Left lung (tissue), 10 donors: ENCODE measurements around the gene UNC5C. TPM values are rescaled to one million over a fixed set of nuclear protein-coding genes. Genes with fewer than 3 reads are reported as not detected.
A peak's percentile ranks its signal among the peaks of the same experiment; 100 is the strongest.

Source experiments
- ATAC-seq: fragments of 200-7000 bp; cut with Tn5 transposase; one replicate; pipeline ENCODE4 v1.9.1; 2020; ENCODE audit warnings: moderate library complexity
- DNase-seq, 4 donors: peaks; one replicate each; pipeline ENCODE4 v3.0.0-alpha.2; 2013 to 2020
- H3K27ac ChIP-seq, 2 donors: fragments of 200-600 bp; sonication (generic) in 1 of 2; one replicate each; pipeline versions ENCODE4 v1.5.0 to v1.8.0; 2020 to 2021
- H3K27me3 ChIP-seq, 2 donors: fragments of 200-600 bp; sonication (generic) in 1 of 2; one replicate each; pipeline versions ENCODE4 v1.5.0 to v1.8.0; 2020 to 2021
- H3K36me3 ChIP-seq, 2 donors: fragments of 200-600 bp; sonication (generic) in 1 of 2; one replicate each; pipeline versions ENCODE4 v1.5.0 to v1.8.0; 2020 to 2021
- H3K4me1 ChIP-seq, 2 donors: fragments of 200-600 bp; one replicate each; pipeline ENCODE4 v1.8.0; 2021
- H3K4me3 ChIP-seq, 2 donors: fragments of 200-600 bp; sonication (generic) in 1 of 2; one replicate each; pipeline versions ENCODE4 v1.5.0 to v1.8.0; 2020 to 2021; ENCODE audit warnings: mild to moderate bottlenecking in 1 of 2
- H3K9me3 ChIP-seq, 2 donors: fragments of 200-600 bp; sonication (generic) in 1 of 2; one replicate each; pipeline versions ENCODE4 v1.5.0 to v1.8.0; 2020 to 2021
- CTCF ChIP-seq, 2 donors: fragments of 200-600 bp; sonication (generic) in 1 of 2; IDR thresholded peaks; one replicate each; pipeline versions ENCODE4 v1.5.0 to v1.8.0; 2021; ENCODE audit warnings: antibody characterized with exemption in 2 of 2
- intact Hi-C, 2 donors: fragments of 100-400 bp; cut with DNase I; formaldehyde crosslinking; loops; one replicate each; pipeline versions ENCODE4 v1.11.2 to v1.14.2; 2022
- polyA plus RNA-seq, 6 donors: library from polyadenylated mRNA; unstranded; fragments of 120-200 nt; gene quantifications; one replicate each; pipeline ENCODE4 v1.2.1, GENCODE V29; 2013; ENCODE audit not compliant: insufficient read length in 6 of 6
- total RNA-seq, 2 donors: library from RNA; stranded (reverse); fragmentation: NEBNext Ultra II Directional; extraction: Animal tissue kit (Norgen Biotek cat#: 25700); gene quantifications; one replicate each; pipeline ENCODE4 v1.2.1, GENCODE V29; 2021
- donor health status: DM: no; HTN: yes; CAD: no.
- donor health status: DM: no; HTN: no; CAD: no.

UNC5C gene
- total and polyA plus RNA-seq, 8 donors, result 9.0 to 49.5 (median 40.5) TPM

DNA sequence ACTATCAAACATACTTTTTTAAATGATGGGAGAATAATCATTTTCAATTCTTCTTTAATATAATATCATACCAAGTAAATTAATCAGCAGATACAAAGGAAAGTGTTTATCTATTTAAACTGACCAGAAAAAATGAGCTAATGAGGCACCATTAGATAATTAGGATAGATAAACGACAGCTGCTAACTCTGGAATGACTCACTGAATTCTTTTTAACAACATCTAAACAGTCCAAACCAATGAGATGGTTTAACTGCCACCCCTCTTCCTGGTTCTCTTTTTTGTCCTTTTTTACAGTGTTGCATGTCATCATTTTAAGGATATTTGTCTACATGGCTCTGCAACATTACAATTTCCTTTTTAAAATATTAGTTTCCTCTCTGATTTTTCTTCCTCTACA lies 41.6 kb downstream of the UNC5C start:
- TF ChIP-seq CTCF (IDR thresholded peaks at IDR 0.05), result no peak
- intact Hi-C loops, result no loop called here
- ATAC-seq (no peak), DNase-seq (no peak)
- no peak overlapping the region for H3K27ac ChIP-seq
- no peaks in the 10 kb centered on the region for H3K27me3 ChIP-seq
- no peak overlapping the region for H3K4me3 ChIP-seq
- H3K36me3 ChIP-seq, result no peaks in the 10 kb centered on the region
- H3K4me1 ChIP-seq, result no peaks in the 10 kb centered on the region
- H3K9me3 ChIP-seq, result no peaks in the 10 kb centered on the region

DNA sequence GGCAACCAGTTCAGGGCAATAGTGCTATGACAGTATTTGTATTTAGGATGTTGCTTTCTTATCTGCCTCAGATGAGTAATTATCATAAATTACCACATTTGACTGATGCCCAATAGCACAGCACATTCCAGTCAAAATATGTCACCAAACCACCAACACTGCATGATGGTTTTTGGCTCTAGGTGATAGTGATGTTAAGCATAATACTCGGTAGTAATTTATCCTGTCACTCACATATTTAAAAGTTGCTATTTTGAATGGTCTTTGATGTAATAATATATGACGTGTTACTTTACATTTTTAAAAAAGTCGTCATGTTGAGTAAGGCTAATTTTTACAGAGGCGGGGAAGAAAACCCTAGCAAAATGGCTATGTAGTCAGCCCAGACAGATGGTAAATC lies 42.5 kb downstream of the UNC5C start:
- no peaks in the 10 kb centered on the region for H3K9me3 ChIP-seq
- H3K27me3 ChIP-seq, result no peaks in the 10 kb centered on the region
- no peak for TF ChIP-seq CTCF (IDR thresholded peaks at IDR 0.05)
- no peak for DNase-seq
- no peaks in the 10 kb centered on the region for H3K4me1 ChIP-seq
- no peaks in the 10 kb centered on the region for H3K36me3 ChIP-seq
- H3K27ac ChIP-seq, result no peak overlapping the region
- intact Hi-C loops, result no loop called here
- H3K4me3 ChIP-seq, result no peak overlapping the region
- peak; percentile 25 for ATAC-seq

- H3K27ac ChIP-seq, result no peak overlapping the region
- intact Hi-C loops, result no loop called here
- no peak for TF ChIP-seq CTCF (IDR thresholded peaks at IDR 0.05)
- H3K4me1 ChIP-seq, result no peaks in the 10 kb centered on the region
- no peaks in the 10 kb centered on the region for H3K27me3 ChIP-seq
- ATAC-seq (no peak), DNase-seq (no peak)
- H3K4me3 ChIP-seq, result no peak overlapping the region
- H3K9me3 ChIP-seq, result no peaks in the 10 kb centered on the region
- no peaks in the 10 kb centered on the region for H3K36me3 ChIP-seq
Observed at GRCh38 chr4:95505799-95506198, 43.0 kb downstream of the UNC5C start.

DNA sequence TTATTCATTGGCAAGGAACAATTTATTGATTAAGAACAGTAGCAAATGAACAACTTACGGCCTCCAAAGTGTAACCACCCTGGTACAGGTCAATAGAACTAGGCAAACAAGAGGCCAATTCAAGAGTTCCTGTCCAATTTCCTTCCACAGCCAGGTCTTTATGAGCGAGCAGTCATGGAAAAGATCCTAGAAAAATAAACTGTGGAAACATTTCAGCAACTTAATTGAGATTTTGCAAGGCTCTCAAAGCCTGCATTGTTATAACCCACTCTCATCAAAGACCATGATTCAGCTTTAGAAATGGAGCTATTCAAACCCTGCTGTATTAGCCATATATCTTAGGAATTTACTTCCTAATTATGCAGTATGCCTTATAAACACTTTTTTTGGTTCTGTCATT lies 43.6 kb downstream of the UNC5C start:
- intact Hi-C loops, result no loop called here
- Histone ChIP-seq H3K9me3 (no peaks in the 10 kb centered on the region), H3K36me3 (no peaks in the 10 kb centered on the region), H3K27me3 (no peaks in the 10 kb centered on the region), H3K4me3 (no peak overlapping the region), H3K27ac (no peak overlapping the region), H3K4me1 (no peaks in the 10 kb centered on the region)
- ATAC-seq (peak; percentile 38), DNase-seq (no peak)
- no peak for TF ChIP-seq CTCF (IDR thresholded peaks at IDR 0.05)

DNA sequence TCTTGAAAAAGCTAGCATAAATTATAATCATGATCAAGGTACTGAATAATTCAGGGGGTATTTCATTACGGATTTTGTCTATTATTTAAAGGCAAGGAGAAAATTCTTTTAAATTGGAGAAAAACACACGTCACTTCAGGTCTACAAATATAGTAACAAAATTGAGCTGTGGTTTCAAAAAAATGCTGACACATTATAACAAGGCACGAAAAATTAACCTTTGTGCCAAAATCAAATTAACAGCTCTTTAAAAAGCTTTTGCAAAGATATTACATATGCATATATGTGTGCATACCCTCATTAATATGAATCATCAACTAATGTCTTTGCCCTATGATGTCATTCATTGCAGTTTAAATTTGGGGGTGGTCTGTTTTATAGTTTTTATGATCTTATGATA lies 44.3 kb downstream of the UNC5C start:
- ATAC-seq (no peak), DNase-seq (no peak)
- TF ChIP-seq CTCF (IDR thresholded peaks at IDR 0.05), result no peak
- H3K27ac ChIP-seq, result no peak overlapping the region
- intact Hi-C loops, result no loop called here
- H3K4me3 ChIP-seq, result no peak overlapping the region
- H3K4me1 ChIP-seq, result no peaks in the 10 kb centered on the region
- H3K27me3 ChIP-seq, result no peaks in the 10 kb centered on the region
- H3K9me3 ChIP-seq, result no peaks in the 10 kb centered on the region
- no peaks in the 10 kb centered on the region for H3K36me3 ChIP-seq
